NCI-H748 treated with DMSO at 0.1 percent for 48 hours (cell line): ENCODE data around the gene SLAMF8.

Experiments
- DNase-seq: peaks from one replicate; lab custom pipeline; 2025; lab: John Stamatoyannopoulos, UW

The SLAMF8 gene

GRCh38 chr1:159873530-159874143 lies 47.0 kb downstream of the SLAMF8 start:
- DNase-seq, result no peak

GRCh38 chr1:159877695-159878444 lies 51.2 kb downstream of the SLAMF8 start:
- no peak for DNase-seq

GRCh38 chr1:159879136-159879535 lies 52.5 kb downstream of the SLAMF8 start:
- no peak for DNase-seq

GRCh38 chr1:159879977-159880376 lies 53.3 kb downstream of the SLAMF8 start:
- no peak for DNase-seq

- DNase-seq, result no peak
Observed at GRCh38 chr1:159880430-159880829, 53.8 kb downstream of the SLAMF8 start.

GRCh38 chr1:159881622-159882526 lies 55.2 kb downstream of the SLAMF8 start:
- peak; percentile 92 for DNase-seq

GRCh38 chr1:159882527-159882862 lies 55.8 kb downstream of the SLAMF8 start:
- DNase-seq, result no peak

- no peak for DNase-seq
Observed at GRCh38 chr1:159883134-159883533, 56.5 kb downstream of the SLAMF8 start.

- DNase-seq, result no peak
Observed at GRCh38 chr1:159884296-159884695, 57.6 kb downstream of the SLAMF8 start.
